GM19452 (cell line): ENCODE measurements around the gene KRTAP10-1.

Source experiments
- ATAC-seq: cut with Tn5 transposase; IDR thresholded peaks from one replicate; pipeline ENCODE4 v1.9.1; 2021; ENCODE audit not compliant: unreplicated experiment

The KRTAP10-1 gene

GRCh38 chr21:44517175-44517899, 22.7 kb downstream of the KRTAP10-1 start:
- ATAC-seq = no peak

GRCh38 chr21:44516828-44517174, 23.2 kb downstream of the KRTAP10-1 start:
- ATAC-seq = no peak

- ATAC-seq = no peak
Measured at GRCh38 chr21:44516342-44516741, 23.7 kb downstream of the KRTAP10-1 start.

GRCh38 chr21:44515359-44516165, 24.4 kb downstream of the KRTAP10-1 start:
- no peak for ATAC-seq

- ATAC-seq = no peak
Measured at GRCh38 chr21:44514746-44515358, 25.1 kb downstream of the KRTAP10-1 start.

GRCh38 chr21:44514218-44514520, 25.8 kb downstream of the KRTAP10-1 start:
- ATAC-seq = no peak

GRCh38 chr21:44513389-44514217, 26.4 kb downstream of the KRTAP10-1 start:
- no peak for ATAC-seq

GRCh38 chr21:44512496-44513388, 27.3 kb downstream of the KRTAP10-1 start:
- ATAC-seq = no peak

- ATAC-seq = no peak
Measured at GRCh38 chr21:44511938-44512275, 28.1 kb downstream of the KRTAP10-1 start.

GRCh38 chr21:44511219-44511937, 28.6 kb downstream of the KRTAP10-1 start:
- ATAC-seq = no peak

GRCh38 chr21:44510508-44511218, 29.3 kb downstream of the KRTAP10-1 start:
- no peak for ATAC-seq

- ATAC-seq = no peak
Measured at GRCh38 chr21:44510109-44510507, 29.9 kb downstream of the KRTAP10-1 start.

- ATAC-seq = no peak
Measured at GRCh38 chr21:44509539-44509938, 30.5 kb downstream of the KRTAP10-1 start.

- ATAC-seq = no peak
Measured at GRCh38 chr21:44508711-44509445, 31.1 kb downstream of the KRTAP10-1 start.

GRCh38 chr21:44508426-44508710, 31.6 kb downstream of the KRTAP10-1 start:
- no peak for ATAC-seq

GRCh38 chr21:44507673-44508425, 32.1 kb downstream of the KRTAP10-1 start:
- ATAC-seq = no peak

- ATAC-seq = no peak
Measured at GRCh38 chr21:44506279-44507255, 33.4 kb downstream of the KRTAP10-1 start.
